ENCODE data around the gene HMCN2.
A peak's percentile ranks its signal among the peaks of the same experiment; 100 is the strongest.

Gene HMCN2

GRCh38 chr9:130313103-130313858 is 47.7 kb downstream of the HMCN2 start:
- Histone ChIP-seq H3K27ac (ENCODE audit: low read length) (no peak overlapping the region), H3K9me3 (ENCODE audit: control insufficient read depth in 1 of 2, low read length in 2 of 2) (no peaks in the 10 kb centered on the region), H3K27me3 (ENCODE audit: low read depth, low read length) (no peaks in the 10 kb centered on the region), H3K36me3 (ENCODE audit: control insufficient read depth in 1 of 2, insufficient read depth in 2 of 2, low read length in 2 of 2) (peaks cover 0 to 21% of the 10 kb centered on the region in 2 donors), H3K4me3 (ENCODE audit: low read depth in 1 of 2, low read length in 2 of 2) (no peak overlapping the region), H3K4me1 (ENCODE audit: control insufficient read depth in 1 of 2, insufficient read depth in 2 of 2, low read length in 2 of 2) (peaks cover 0 to 19% of the 10 kb centered on the region in 2 donors)

GRCh38 chr9:130315446-130316226 is 50.1 kb downstream of the HMCN2 start:
- H3K4me3 ChIP-seq (ENCODE audit: low read depth in 1 of 2, low read length in 2 of 2), result no peak overlapping the region
- H3K9me3 ChIP-seq (ENCODE audit: control insufficient read depth in 1 of 2, low read length in 2 of 2), result no peaks in the 10 kb centered on the region
- H3K27me3 ChIP-seq (ENCODE audit: low read depth, low read length), result no peaks in the 10 kb centered on the region
- H3K27ac ChIP-seq (ENCODE audit: low read length), result no peak overlapping the region
- H3K36me3 ChIP-seq (ENCODE audit: control insufficient read depth in 1 of 2, insufficient read depth in 2 of 2, low read length in 2 of 2), result peaks cover 0 to 11% of the 10 kb centered on the region in 2 donors
- peaks cover 0 to 31% of the 10 kb centered on the region in 2 donors for H3K4me1 ChIP-seq (ENCODE audit: control insufficient read depth in 1 of 2, insufficient read depth in 2 of 2, low read length in 2 of 2)

- Histone ChIP-seq H3K36me3 (ENCODE audit: control insufficient read depth in 1 of 2, insufficient read depth in 2 of 2, low read length in 2 of 2) (peaks cover 0 to 7% of the 10 kb centered on the region in 2 donors), H3K4me1 (ENCODE audit: control insufficient read depth in 1 of 2, insufficient read depth in 2 of 2, low read length in 2 of 2) (peaks cover 0 to 32% of the 10 kb centered on the region in 2 donors), H3K9me3 (ENCODE audit: control insufficient read depth in 1 of 2, low read length in 2 of 2) (no peaks in the 10 kb centered on the region), H3K27ac (ENCODE audit: low read length) (no peak overlapping the region), H3K4me3 (ENCODE audit: low read depth in 1 of 2, low read length in 2 of 2) (no peak overlapping the region), H3K27me3 (ENCODE audit: low read depth, low read length) (no peaks in the 10 kb centered on the region)
Observed at GRCh38 chr9:130316430-130316829, 50.9 kb downstream of the HMCN2 start.

GRCh38 chr9:130319300-130319699 is 53.7 kb downstream of the HMCN2 start:
- Histone ChIP-seq H3K9me3 (ENCODE audit: control insufficient read depth in 1 of 2, low read length in 2 of 2) (no peaks in the 10 kb centered on the region), H3K36me3 (ENCODE audit: control insufficient read depth in 1 of 2, insufficient read depth in 2 of 2, low read length in 2 of 2) (peaks cover 0 to 7% of the 10 kb centered on the region in 2 donors), H3K4me3 (ENCODE audit: low read depth in 1 of 2, low read length in 2 of 2) (no peak overlapping the region), H3K27me3 (ENCODE audit: low read depth, low read length) (no peaks in the 10 kb centered on the region), H3K4me1 (ENCODE audit: control insufficient read depth in 1 of 2, insufficient read depth in 2 of 2, low read length in 2 of 2) (peaks cover 0 to 28% of the 10 kb centered on the region in 2 donors), H3K27ac (ENCODE audit: low read length) (no peak overlapping the region)

- Histone ChIP-seq H3K36me3 (ENCODE audit: control insufficient read depth in 1 of 2, insufficient read depth in 2 of 2, low read length in 2 of 2) (peaks cover 0 to 7% of the 10 kb centered on the region in 2 donors), H3K27ac (ENCODE audit: low read length) (no peak overlapping the region), H3K4me1 (ENCODE audit: control insufficient read depth in 1 of 2, insufficient read depth in 2 of 2, low read length in 2 of 2) (peaks cover 0 to 28% of the 10 kb centered on the region in 2 donors), H3K4me3 (ENCODE audit: low read depth in 1 of 2, low read length in 2 of 2) (no peak overlapping the region), H3K9me3 (ENCODE audit: control insufficient read depth in 1 of 2, low read length in 2 of 2) (no peaks in the 10 kb centered on the region), H3K27me3 (ENCODE audit: low read depth, low read length) (no peaks in the 10 kb centered on the region)
Observed at GRCh38 chr9:130319944-130320712, 54.6 kb downstream of the HMCN2 start.

- Histone ChIP-seq H3K27me3 (ENCODE audit: low read depth, low read length) (no peaks in the 10 kb centered on the region), H3K4me3 (ENCODE audit: low read depth in 1 of 2, low read length in 2 of 2) (no peak overlapping the region), H3K9me3 (ENCODE audit: control insufficient read depth in 1 of 2, low read length in 2 of 2) (no peaks in the 10 kb centered on the region), H3K27ac (ENCODE audit: low read length) (no peak overlapping the region), H3K36me3 (ENCODE audit: control insufficient read depth in 1 of 2, insufficient read depth in 2 of 2, low read length in 2 of 2) (peaks cover 5 to 13% of the 10 kb centered on the region in 2 donors), H3K4me1 (ENCODE audit: control insufficient read depth in 1 of 2, insufficient read depth in 2 of 2, low read length in 2 of 2) (peaks cover 0 to 28% of the 10 kb centered on the region in 2 donors)
Observed at GRCh38 chr9:130320723-130321481, 55.3 kb downstream of the HMCN2 start.

GRCh38 chr9:130321539-130321938 is 56.0 kb downstream of the HMCN2 start:
- peaks cover 5 to 16% of the 10 kb centered on the region in 2 donors for H3K36me3 ChIP-seq (ENCODE audit: control insufficient read depth in 1 of 2, insufficient read depth in 2 of 2, low read length in 2 of 2)
- no peaks in the 10 kb centered on the region for H3K9me3 ChIP-seq (ENCODE audit: control insufficient read depth in 1 of 2, low read length in 2 of 2)
- H3K27ac ChIP-seq (ENCODE audit: low read length), result no peak overlapping the region
- H3K4me1 ChIP-seq (ENCODE audit: control insufficient read depth in 1 of 2, insufficient read depth in 2 of 2, low read length in 2 of 2), result peaks cover under 1 to 29% of the 10 kb centered on the region in 2 donors
- no peak overlapping the region for H3K4me3 ChIP-seq (ENCODE audit: low read depth in 1 of 2, low read length in 2 of 2)
- no peaks in the 10 kb centered on the region for H3K27me3 ChIP-seq (ENCODE audit: low read depth, low read length)

GRCh38 chr9:130323051-130323745 is 57.6 kb downstream of the HMCN2 start:
- no peak overlapping the region for H3K27ac ChIP-seq (ENCODE audit: low read length)
- H3K4me1 ChIP-seq (ENCODE audit: control insufficient read depth in 1 of 2, insufficient read depth in 2 of 2, low read length in 2 of 2), result peaks cover 8 to 33% of the 10 kb centered on the region in 2 donors
- H3K36me3 ChIP-seq (ENCODE audit: control insufficient read depth in 1 of 2, insufficient read depth in 2 of 2, low read length in 2 of 2), result peaks cover 5 to 16% of the 10 kb centered on the region in 2 donors
- no peak overlapping the region for H3K4me3 ChIP-seq (ENCODE audit: low read depth in 1 of 2, low read length in 2 of 2)
- H3K9me3 ChIP-seq (ENCODE audit: control insufficient read depth in 1 of 2, low read length in 2 of 2), result no peaks in the 10 kb centered on the region
- H3K27me3 ChIP-seq (ENCODE audit: low read depth, low read length), result no peaks in the 10 kb centered on the region

GRCh38 chr9:130325921-130326320 is 60.4 kb downstream of the HMCN2 start:
- Histone ChIP-seq H3K9me3 (ENCODE audit: control insufficient read depth in 1 of 2, low read length in 2 of 2) (no peaks in the 10 kb centered on the region), H3K36me3 (ENCODE audit: control insufficient read depth in 1 of 2, insufficient read depth in 2 of 2, low read length in 2 of 2) (peaks cover 5 to 13% of the 10 kb centered on the region in 2 donors), H3K4me1 (ENCODE audit: control insufficient read depth in 1 of 2, insufficient read depth in 2 of 2, low read length in 2 of 2) (peaks cover 14 to 36% of the 10 kb centered on the region in 2 donors), H3K27me3 (ENCODE audit: low read depth, low read length) (peaks cover 6% of the 10 kb centered on the region), H3K4me3 (ENCODE audit: low read depth in 1 of 2, low read length in 2 of 2) (no peak overlapping the region), H3K27ac (ENCODE audit: low read length) (no peak overlapping the region)

GRCh38 chr9:130327070-130327780 is 61.7 kb downstream of the HMCN2 start:
- Histone ChIP-seq H3K27ac (ENCODE audit: low read length) (peak overlapping the region; percentile 62), H3K36me3 (ENCODE audit: control insufficient read depth in 1 of 2, insufficient read depth in 2 of 2, low read length in 2 of 2) (peaks cover 5 to 9% of the 10 kb centered on the region in 2 donors), H3K4me1 (ENCODE audit: control insufficient read depth in 1 of 2, insufficient read depth in 2 of 2, low read length in 2 of 2) (peaks cover 14 to 43% of the 10 kb centered on the region in 2 donors), H3K9me3 (ENCODE audit: control insufficient read depth in 1 of 2, low read length in 2 of 2) (no peaks in the 10 kb centered on the region), H3K27me3 (ENCODE audit: low read depth, low read length) (peaks cover 6% of the 10 kb centered on the region), H3K4me3 (ENCODE audit: low read depth in 1 of 2, low read length in 2 of 2) (peak overlapping the region in 1 of 2 donors; percentile 12)

All from muscle layer of duodenum (tissue), 2 donors.